ENCODE measurements around the gene CCZ1.
"Not testable (repeated sequence)": the region's sequence is repeated elsewhere in the genome, so short reads cannot be mapped to it uniquely, and the experiment has no call there.

CCZ1 gene

GRCh38 chr7:5904726-5905125 is 6.2 kb downstream of the CCZ1 start:
- DNase-seq, result not testable (repeated sequence)

GRCh38 chr7:5908835-5909234 is 10.3 kb downstream of the CCZ1 start:
- DNase-seq, result not testable (repeated sequence)

GRCh38 chr7:5916529-5916928 is 18.0 kb downstream of the CCZ1 start:
- DNase-seq, result not testable (repeated sequence)

GRCh38 chr7:5924180-5924579 is 25.6 kb downstream of the CCZ1 start:
- not testable (repeated sequence) for DNase-seq

- DNase-seq, result not testable (repeated sequence)
Measured at GRCh38 chr7:5924630-5925029, 26.1 kb downstream of the CCZ1 start.

GRCh38 chr7:5926263-5926870 is 27.8 kb downstream of the CCZ1 start:
- DNase-seq, result not testable (repeated sequence)

GRCh38 chr7:5930290-5930689 is 31.8 kb downstream of the CCZ1 start:
- DNase-seq, result not testable (repeated sequence)

- not testable (repeated sequence) for DNase-seq
Measured at GRCh38 chr7:5931250-5931649, 32.7 kb downstream of the CCZ1 start.

- DNase-seq, result not testable (repeated sequence)
Measured at GRCh38 chr7:5931905-5932644, 33.5 kb downstream of the CCZ1 start.

- DNase-seq, result not testable (repeated sequence)
Measured at GRCh38 chr7:5934945-5935450, 36.5 kb downstream of the CCZ1 start.

- not testable (repeated sequence) for DNase-seq
Measured at GRCh38 chr7:5963205-5963604, 64.7 kb downstream of the CCZ1 start.

GRCh38 chr7:5963810-5964209 is 65.3 kb downstream of the CCZ1 start:
- not testable (repeated sequence) for DNase-seq

- DNase-seq, result peak; percentile 15
Measured at GRCh38 chr7:5970347-5970911, 71.9 kb downstream of the CCZ1 start, which contains the start of gene RSPH10B. Gene RSPH10B, minus strand, starts transcription at chr7:5970689. Its CDS starts 3,573 bp downstream, at chr7:5967116.

GRCh38 chr7:5973580-5973979 is 75.0 kb downstream of the CCZ1 start:
- DNase-seq, result not testable (repeated sequence)
